Right lobe of liver (tissue), 4 donors: ENCODE measurements around the gene CENPP.

Source experiments
- POLR2A ChIP-seq: fragments of 450-650 bp; IDR thresholded peaks from one replicate; pipeline ENCODE4 v1.6.1; 2017; ENCODE audit warnings: antibody characterized with exemption, mild to moderate bottlenecking
- TF ChIP-seq, protein P1 (sequence below), 4 donors: fragments of 200-600 bp in 3 of 4; fragments of 450-650 bp in 1 of 4; IDR thresholded peaks; one replicate each; pipeline versions ENCODE4 v1.5.1 to v1.8.0; 2016 to 2022; ENCODE audit warnings: antibody characterized with exemption in 4 of 4, mild to moderate bottlenecking in 2 of 4
- donor health status: DM: no; HTN: no; CAD: no.
- donor health status: DM: no; HTN: no; CAD: no.
- donor health status: DM: no; HTN: yes; CAD: no.

- TF ChIP-seq, protein P1, sequence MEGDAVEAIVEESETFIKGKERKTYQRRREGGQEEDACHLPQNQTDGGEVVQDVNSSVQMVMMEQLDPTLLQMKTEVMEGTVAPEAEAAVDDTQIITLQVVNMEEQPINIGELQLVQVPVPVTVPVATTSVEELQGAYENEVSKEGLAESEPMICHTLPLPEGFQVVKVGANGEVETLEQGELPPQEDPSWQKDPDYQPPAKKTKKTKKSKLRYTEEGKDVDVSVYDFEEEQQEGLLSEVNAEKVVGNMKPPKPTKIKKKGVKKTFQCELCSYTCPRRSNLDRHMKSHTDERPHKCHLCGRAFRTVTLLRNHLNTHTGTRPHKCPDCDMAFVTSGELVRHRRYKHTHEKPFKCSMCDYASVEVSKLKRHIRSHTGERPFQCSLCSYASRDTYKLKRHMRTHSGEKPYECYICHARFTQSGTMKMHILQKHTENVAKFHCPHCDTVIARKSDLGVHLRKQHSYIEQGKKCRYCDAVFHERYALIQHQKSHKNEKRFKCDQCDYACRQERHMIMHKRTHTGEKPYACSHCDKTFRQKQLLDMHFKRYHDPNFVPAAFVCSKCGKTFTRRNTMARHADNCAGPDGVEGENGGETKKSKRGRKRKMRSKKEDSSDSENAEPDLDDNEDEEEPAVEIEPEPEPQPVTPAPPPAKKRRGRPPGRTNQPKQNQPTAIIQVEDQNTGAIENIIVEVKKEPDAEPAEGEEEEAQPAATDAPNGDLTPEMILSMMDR (IDR thresholded peaks at IDR 0.05): no peak
- no peak for TF ChIP-seq POLR2A
These were observed 322.1 kb downstream of the CENPP start for GRCh38 chr9:92647671-92648473.
